Ishikawa (cell line): ENCODE measurements around the gene SPOCK1.

Experiments used
- EGR1 ChIP-seq: IDR thresholded peaks from 2 replicates; pipeline ENCODE4 v1.6.1; 2012
- EP300 ChIP-seq: IDR thresholded peaks from 2 replicates; pipeline ENCODE4 v1.6.1; 2012; ENCODE audit warnings: borderline replicate concordance
- FOXM1 ChIP-seq: IDR thresholded peaks from 2 replicates; pipeline ENCODE4 v1.6.1; 2012; ENCODE audit warnings: low read depth, borderline replicate concordance
- NFIC ChIP-seq: IDR thresholded peaks from 2 replicates; pipeline ENCODE4 v1.6.1; 2012
- RAD21 ChIP-seq: IDR thresholded peaks from 2 replicates; pipeline ENCODE4 v1.6.1; 2012; ENCODE audit warnings: low read depth
- TAF1 ChIP-seq: IDR thresholded peaks from 2 replicates; pipeline ENCODE4 v1.6.1; 2012; ENCODE audit warnings: low read depth, mild to moderate bottlenecking
- TCF12 ChIP-seq: IDR thresholded peaks from 2 replicates; pipeline ENCODE4 v1.6.1; 2012; ENCODE audit warnings: low read depth
- TEAD4 ChIP-seq: IDR thresholded peaks from 2 replicates; pipeline ENCODE4 v1.6.1; 2012
- YY1 ChIP-seq: IDR thresholded peaks from 2 replicates; pipeline ENCODE4 v1.6.1; 2012; ENCODE audit warnings: low read depth
- ZBTB7A ChIP-seq: IDR thresholded peaks from 2 replicates; pipeline ENCODE4 v1.6.1; 2012; ENCODE audit warnings: low read depth
- TF ChIP-seq, protein P1 (sequence below): IDR thresholded peaks from 2 replicates; pipeline ENCODE4 v1.6.1; 2012
- TF ChIP-seq, protein P2 (sequence below): IDR thresholded peaks from 2 replicates; pipeline ENCODE4 v1.6.1; 2012
- TF ChIP-seq, protein P3 (sequence below): IDR thresholded peaks from 2 replicates; pipeline ENCODE4 v1.6.1; 2012; ENCODE audit warnings: low read depth, mild to moderate bottlenecking

DNA sequence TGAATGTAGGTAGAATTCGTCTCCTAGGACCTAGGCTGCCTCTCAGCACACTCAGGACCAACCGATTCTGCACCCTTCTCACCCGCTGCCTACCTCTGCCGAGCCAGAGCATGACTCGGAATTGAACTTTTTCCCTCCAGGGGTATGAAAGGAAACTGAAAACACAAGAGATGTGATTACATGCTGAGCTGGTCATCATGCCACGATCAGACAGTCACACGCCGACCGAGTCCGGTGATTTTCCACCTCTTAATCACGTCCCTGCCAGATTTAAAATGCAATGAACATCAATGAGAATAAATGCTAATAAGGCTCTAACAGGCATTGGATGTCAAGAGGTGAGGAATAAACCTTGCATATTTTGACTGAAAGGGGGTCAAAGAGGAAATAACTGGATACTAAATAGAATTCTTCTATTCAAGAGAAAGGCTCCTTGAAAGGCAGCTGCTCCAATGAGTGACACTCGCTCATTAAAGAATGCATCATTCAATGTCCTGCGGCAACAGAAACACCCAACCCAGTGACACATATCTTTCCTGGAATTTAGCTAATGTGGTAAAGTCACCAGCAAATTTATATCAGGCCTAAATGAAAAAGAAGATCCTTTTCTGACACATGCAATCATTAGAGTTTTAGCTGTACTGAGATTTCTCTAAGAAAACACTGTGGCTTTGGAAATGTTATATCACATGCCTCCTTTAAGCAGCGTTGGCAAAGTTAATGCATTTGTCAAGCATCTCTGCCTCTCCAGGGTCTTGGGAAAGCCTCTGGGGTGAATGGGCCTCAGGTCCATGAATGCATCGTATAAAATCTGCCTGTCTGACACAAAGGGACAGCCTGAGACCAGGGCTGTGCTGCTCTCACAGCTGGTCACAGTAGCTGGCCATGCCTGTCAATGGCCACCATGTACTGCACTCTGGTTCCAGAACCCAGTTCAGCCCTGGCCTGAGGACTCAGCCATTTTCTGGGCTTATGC, 128.7 kb downstream of the SPOCK1 start:
- TF ChIP-seq TAF1 (no peak), FOXM1 (no peak), RAD21 (no peak), EP300 (no peak), NFIC (no peak), YY1 (no peak), ZBTB7A (no peak), TEAD4 (no peak), TCF12 (no peak), EGR1 (no peak)
- TF ChIP-seq, protein P1, sequence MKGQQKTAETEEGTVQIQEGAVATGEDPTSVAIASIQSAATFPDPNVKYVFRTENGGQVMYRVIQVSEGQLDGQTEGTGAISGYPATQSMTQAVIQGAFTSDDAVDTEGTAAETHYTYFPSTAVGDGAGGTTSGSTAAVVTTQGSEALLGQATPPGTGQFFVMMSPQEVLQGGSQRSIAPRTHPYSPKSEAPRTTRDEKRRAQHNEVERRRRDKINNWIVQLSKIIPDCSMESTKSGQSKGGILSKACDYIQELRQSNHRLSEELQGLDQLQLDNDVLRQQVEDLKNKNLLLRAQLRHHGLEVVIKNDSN = no peak
- TF ChIP-seq, protein P2, sequence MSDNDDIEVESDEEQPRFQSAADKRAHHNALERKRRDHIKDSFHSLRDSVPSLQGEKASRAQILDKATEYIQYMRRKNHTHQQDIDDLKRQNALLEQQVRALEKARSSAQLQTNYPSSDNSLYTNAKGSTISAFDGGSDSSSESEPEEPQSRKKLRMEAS = no peak
- TF ChIP-seq, protein P3, sequence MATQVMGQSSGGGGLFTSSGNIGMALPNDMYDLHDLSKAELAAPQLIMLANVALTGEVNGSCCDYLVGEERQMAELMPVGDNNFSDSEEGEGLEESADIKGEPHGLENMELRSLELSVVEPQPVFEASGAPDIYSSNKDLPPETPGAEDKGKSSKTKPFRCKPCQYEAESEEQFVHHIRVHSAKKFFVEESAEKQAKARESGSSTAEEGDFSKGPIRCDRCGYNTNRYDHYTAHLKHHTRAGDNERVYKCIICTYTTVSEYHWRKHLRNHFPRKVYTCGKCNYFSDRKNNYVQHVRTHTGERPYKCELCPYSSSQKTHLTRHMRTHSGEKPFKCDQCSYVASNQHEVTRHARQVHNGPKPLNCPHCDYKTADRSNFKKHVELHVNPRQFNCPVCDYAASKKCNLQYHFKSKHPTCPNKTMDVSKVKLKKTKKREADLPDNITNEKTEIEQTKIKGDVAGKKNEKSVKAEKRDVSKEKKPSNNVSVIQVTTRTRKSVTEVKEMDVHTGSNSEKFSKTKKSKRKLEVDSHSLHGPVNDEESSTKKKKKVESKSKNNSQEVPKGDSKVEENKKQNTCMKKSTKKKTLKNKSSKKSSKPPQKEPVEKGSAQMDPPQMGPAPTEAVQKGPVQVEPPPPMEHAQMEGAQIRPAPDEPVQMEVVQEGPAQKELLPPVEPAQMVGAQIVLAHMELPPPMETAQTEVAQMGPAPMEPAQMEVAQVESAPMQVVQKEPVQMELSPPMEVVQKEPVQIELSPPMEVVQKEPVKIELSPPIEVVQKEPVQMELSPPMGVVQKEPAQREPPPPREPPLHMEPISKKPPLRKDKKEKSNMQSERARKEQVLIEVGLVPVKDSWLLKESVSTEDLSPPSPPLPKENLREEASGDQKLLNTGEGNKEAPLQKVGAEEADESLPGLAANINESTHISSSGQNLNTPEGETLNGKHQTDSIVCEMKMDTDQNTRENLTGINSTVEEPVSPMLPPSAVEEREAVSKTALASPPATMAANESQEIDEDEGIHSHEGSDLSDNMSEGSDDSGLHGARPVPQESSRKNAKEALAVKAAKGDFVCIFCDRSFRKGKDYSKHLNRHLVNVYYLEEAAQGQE = no peak
